Right atrium auricular region (tissue), 2 donors: ENCODE results near the gene CD177. TPM values are rescaled to one million over a fixed set of nuclear protein-coding genes. Genes with fewer than 3 reads are reported as not detected.
"Not testable (repeated sequence)": the region's sequence is repeated elsewhere in the genome, so short reads cannot be mapped to it uniquely, and the experiment has no call there.

ENCODE experiments used
- DNase-seq: peaks from one replicate; pipeline ENCODE4 v3.0.0-alpha.2; 2019; ENCODE audit warnings: low spot score
- H3K27ac ChIP-seq, 2 donors: fragments of 200-600 bp; sonication (generic); 1 replicate in 1 of 2; 2 replicates in 1 of 2; pipeline ENCODE4 v1.5.1; 2016 to 2019
- H3K27me3 ChIP-seq, 2 donors: fragments of 200-600 bp; sonication (generic); one replicate each; pipeline versions ENCODE4 v1.5.1 to v1.6.0; 2017 to 2019
- H3K36me3 ChIP-seq: fragments of 200-600 bp; sonication (generic); one replicate; pipeline ENCODE4 v1.5.1; 2016
- H3K4me1 ChIP-seq, 2 donors: fragments of 200-600 bp; sonication (generic); one replicate each; pipeline versions ENCODE4 v1.5.1 to v1.6.0; 2017 to 2019
- H3K4me3 ChIP-seq, 2 donors: fragments of 200-600 bp; sonication (generic); 1 replicate in 1 of 2; 2 replicates in 1 of 2; pipeline ENCODE4 v1.5.1; 2017 to 2019; ENCODE audit warnings: mild to moderate bottlenecking in 1 of 2, moderate library complexity in 1 of 2
- H3K9me3 ChIP-seq, 2 donors: fragments of 200-600 bp; sonication (generic); one replicate each; pipeline ENCODE4 v1.5.1; 2019
- CTCF ChIP-seq, 2 donors: fragments of 200-600 bp; sonication (generic); IDR thresholded peaks; one replicate each; pipeline ENCODE4 v1.5.1; 2019; ENCODE audit warnings: antibody characterized with exemption in 2 of 2
- total RNA-seq, 2 donors: library from RNA; depleted of rRNA; stranded (reverse); fragments of >200 nt; gene quantifications; one replicate each; pipeline ENCODE4 v1.1.0, GENCODE V29; 2016

Gene CD177
- total RNA-seq, 2 donors from 2014 or later = 0.93 to 2.9 TPM

- DNase-seq = no peak
- H3K27ac ChIP-seq = no peak overlapping the region
- no peak for TF ChIP-seq CTCF (IDR thresholded peaks at IDR 0.05)
These were observed 23.5 kb upstream of the CD177 start for GRCh38 chr19:43329989-43330388.

GRCh38 chr19:43330726-43331434 is 22.6 kb upstream of the CD177 start:
- Histone ChIP-seq H3K27me3 (no peaks in the 10 kb centered on the region), H3K36me3 (no peaks in the 10 kb centered on the region), H3K4me3 (no peak overlapping the region), H3K27ac (no peak overlapping the region), H3K4me1 (no peaks in the 10 kb centered on the region), H3K9me3 (no peaks in the 10 kb centered on the region)
- TF ChIP-seq CTCF (IDR thresholded peaks at IDR 0.05) = no peak
- no peak for DNase-seq

More at GRCh38 chr19:43329989-43330388, 23.5 kb upstream of the CD177 start:
- Histone ChIP-seq H3K36me3 (no peaks in the 10 kb centered on the region), H3K4me1 (no peaks in the 10 kb centered on the region), H3K27me3 (no peaks in the 10 kb centered on the region), H3K9me3 (no peaks in the 10 kb centered on the region), H3K4me3 (no peak overlapping the region)

- Histone ChIP-seq H3K4me1 (no peaks in the 10 kb centered on the region), H3K9me3 (no peaks in the 10 kb centered on the region), H3K27me3 (no peaks in the 10 kb centered on the region), H3K27ac (no peak overlapping the region), H3K36me3 (no peaks in the 10 kb centered on the region), H3K4me3 (no peak overlapping the region)
- DNase-seq = no peak
- TF ChIP-seq CTCF (IDR thresholded peaks at IDR 0.05) = no peak
These were observed 22.0 kb upstream of the CD177 start for GRCh38 chr19:43331435-43332010.

- Histone ChIP-seq H3K36me3 (no peaks in the 10 kb centered on the region), H3K27me3 (no peaks in the 10 kb centered on the region), H3K9me3 (no peaks in the 10 kb centered on the region), H3K27ac (no peak overlapping the region), H3K4me1 (no peaks in the 10 kb centered on the region), H3K4me3 (no peak overlapping the region)
- no peak for TF ChIP-seq CTCF (IDR thresholded peaks at IDR 0.05)
- DNase-seq = no peak
These were observed 21.2 kb upstream of the CD177 start for GRCh38 chr19:43332058-43332922.

GRCh38 chr19:43336508-43336907 is 17.0 kb upstream of the CD177 start:
- H3K9me3 ChIP-seq, H3K4me3 ChIP-seq, H3K27ac ChIP-seq, H3K4me1 ChIP-seq, H3K27me3 ChIP-seq, H3K36me3 ChIP-seq, DNase-seq: not testable (repeated sequence)

GRCh38 chr19:43337737-43338136 is 15.7 kb upstream of the CD177 start:
- no peak overlapping the region for H3K27ac ChIP-seq
- no peak overlapping the region for H3K4me3 ChIP-seq
- no peak for DNase-seq
- no peaks in the 10 kb centered on the region for H3K27me3 ChIP-seq
- TF ChIP-seq CTCF (IDR thresholded peaks at IDR 0.05) = no peak
- H3K36me3 ChIP-seq = no peaks in the 10 kb centered on the region
- H3K9me3 ChIP-seq = no peaks in the 10 kb centered on the region
- no peaks in the 10 kb centered on the region for H3K4me1 ChIP-seq
